Activated CD4-positive, alpha-beta memory T cell treated with anti-CD3 and anti-CD28 coated beads, Interleukin-2, amount 10 ng/mL, durations not matched to agents 7 days and 5 days (primary cell): ENCODE results near the gene CD59. TPM values are rescaled to one million over a fixed set of nuclear protein-coding genes. Genes with fewer than 3 reads are reported as not detected.
A peak's percentile ranks its signal among the peaks of the same experiment; 100 is the strongest.

ENCODE experiments used
- CTCF ChIA-PET: fragments of 350-600 bp; sonication (Branson Sonifier 250); formaldehyde crosslinking; loops from one replicate; lab custom pipeline; 2021; ENCODE audit warnings: antibody characterized with exemption, inconsistent platforms; lab: Charles Lee
- POLR2A ChIA-PET: fragments of 350-600 bp; sonication (Branson Sonifier 250); formaldehyde crosslinking; loops from one replicate; lab custom pipeline; 2021; ENCODE audit warnings: antibody characterized with exemption; lab: Charles Lee
- DNase-seq: peaks from one replicate; pipeline ENCODE4 v3.0.0-alpha.2; 2020
- H3K27ac Mint-ChIP-seq: one replicate; pipeline ENCODE4 v1.8.0; 2021; ENCODE audit warnings: mild to moderate bottlenecking, mixed read lengths
- H3K27me3 Mint-ChIP-seq: one replicate; pipeline ENCODE4 v1.8.0; 2021; ENCODE audit warnings: mixed read lengths
- H3K36me3 Mint-ChIP-seq: one replicate; pipeline ENCODE4 v1.8.0; 2021; ENCODE audit warnings: low read depth, mixed read lengths
- H3K4me1 Mint-ChIP-seq: one replicate; pipeline ENCODE4 v1.8.0; 2021; ENCODE audit warnings: mixed read lengths
- H3K4me3 Mint-ChIP-seq: one replicate; pipeline ENCODE4 v1.8.0; 2021; ENCODE audit warnings: mild to moderate bottlenecking, mixed read lengths
- H3K9me3 Mint-ChIP-seq: one replicate; pipeline ENCODE4 v1.8.0; 2021; ENCODE audit warnings: mixed read lengths
- total RNA-seq, 2 experiments: library from RNA; stranded (reverse); gene quantifications; one replicate each; pipeline ENCODE4 v1.2.3, GENCODE V29; 2021

The CD59 gene
- total RNA-seq, result 100 to 1,000 TPM; 153 to 158 TPM

- H3K4me1 Mint-ChIP-seq, result peaks cover 35% of the 10 kb centered on the region
- DNase-seq, result peak; percentile 88
- peak within 1 kb of the TSS; percentile 83 for H3K4me3 Mint-ChIP-seq
- H3K36me3 Mint-ChIP-seq, result peaks cover 21% of the 10 kb centered on the region
- CTCF ChIA-PET, result interaction anchor here (0.6 to 4.2 kb wide), 8 partner anchors 10 to 580 kb away, joined by 3 to 22 read pairs (median 4); no protein-coding TSS in a partner anchor
- H3K9me3 Mint-ChIP-seq, result no peaks in the 10 kb centered on the region
- H3K27ac Mint-ChIP-seq, result peak within 1 kb of the TSS; percentile 81
- H3K27me3 Mint-ChIP-seq, result no peaks in the 10 kb centered on the region
- POLR2A ChIA-PET, result interaction anchor here (0.6 to 5.0 kb wide), 23 partner anchors 11 to 599 kb away, joined by 3 to 30 read pairs (median 3); partner anchors contain the start of genes C11orf91, CSTF3 and FBXO3
These were observed at the start of gene CD59 for GRCh38 chr11:33736148-33736812. TSS of gene CD59 (minus strand) at chr11:33736423. CDS start at chr11:33722445, 13,978 bp downstream.

GRCh38 chr11:33785609-33786008 lies 49.4 kb upstream of the CD59 start:
- H3K4me1 Mint-ChIP-seq, result peaks cover 11% of the 10 kb centered on the region
- no peak overlapping the region for H3K4me3 Mint-ChIP-seq
- H3K9me3 Mint-ChIP-seq, result no peaks in the 10 kb centered on the region
- DNase-seq, result no peak
- H3K36me3 Mint-ChIP-seq, result no peaks in the 10 kb centered on the region
- POLR2A ChIA-PET, result no interaction called here
- H3K27ac Mint-ChIP-seq, result no peak overlapping the region
- CTCF ChIA-PET, result no interaction called here
- H3K27me3 Mint-ChIP-seq, result peaks cover 43% of the 10 kb centered on the region

GRCh38 chr11:33779849-33780528 lies 43.8 kb upstream of the CD59 start:
- DNase-seq, result no peak
- H3K4me1 Mint-ChIP-seq, result peaks cover 24% of the 10 kb centered on the region
- ChIA-PET POLR2A (no interaction called here), CTCF (no interaction called here)
- H3K27ac Mint-ChIP-seq, result no peak overlapping the region
- no peaks in the 10 kb centered on the region for H3K9me3 Mint-ChIP-seq
- H3K27me3 Mint-ChIP-seq, result peaks cover 37% of the 10 kb centered on the region
- H3K36me3 Mint-ChIP-seq, result no peaks in the 10 kb centered on the region
- no peak overlapping the region for H3K4me3 Mint-ChIP-seq

DNA sequence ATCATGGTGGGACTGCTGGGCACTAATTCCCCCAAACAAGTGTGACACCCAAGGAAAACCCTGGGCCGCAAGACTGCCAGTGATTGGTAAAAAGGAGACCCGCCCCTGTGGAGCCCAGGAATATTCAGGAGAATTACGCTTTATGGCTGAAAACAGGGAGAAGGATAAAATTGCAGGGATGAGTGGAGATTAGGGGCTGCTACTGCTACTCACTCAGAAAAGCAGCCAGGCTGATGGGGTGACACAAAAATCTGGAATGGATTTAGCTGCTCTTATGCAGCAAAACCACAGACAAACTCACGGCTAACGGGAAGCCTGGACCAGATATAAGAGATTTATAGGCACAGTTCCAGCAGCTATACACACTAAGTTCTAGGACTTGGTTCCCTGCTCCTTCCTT lies 42.5 kb upstream of the CD59 start:
- H3K4me3 Mint-ChIP-seq, result no peak overlapping the region
- H3K9me3 Mint-ChIP-seq, result no peaks in the 10 kb centered on the region
- peaks cover 1% of the 10 kb centered on the region for H3K36me3 Mint-ChIP-seq
- peaks cover 29% of the 10 kb centered on the region for H3K4me1 Mint-ChIP-seq
- ChIA-PET CTCF (no interaction called here), POLR2A (no interaction called here)
- no peak for DNase-seq
- no peak overlapping the region for H3K27ac Mint-ChIP-seq
- peaks cover 36% of the 10 kb centered on the region for H3K27me3 Mint-ChIP-seq

GRCh38 chr11:33777906-33778305 lies 41.7 kb upstream of the CD59 start:
- H3K27ac Mint-ChIP-seq, result peak overlapping the region; percentile 72
- peaks cover 36% of the 10 kb centered on the region for H3K4me1 Mint-ChIP-seq
- H3K36me3 Mint-ChIP-seq, result peaks cover 6% of the 10 kb centered on the region
- no peaks in the 10 kb centered on the region for H3K9me3 Mint-ChIP-seq
- ChIA-PET CTCF (no interaction called here), POLR2A (no interaction called here)
- DNase-seq, result peak; percentile 53
- H3K4me3 Mint-ChIP-seq, result no peak overlapping the region
- H3K27me3 Mint-ChIP-seq, result peaks cover 34% of the 10 kb centered on the region

- DNase-seq, result no peak
- ChIA-PET POLR2A (interaction anchor here (1.0 kb wide), 1 partner anchor 40 kb away, joined by 3 read pairs; no protein-coding TSS in a partner anchor), CTCF (no interaction called here)
- H3K4me1 Mint-ChIP-seq, result peaks cover 51% of the 10 kb centered on the region
- H3K27ac Mint-ChIP-seq, result no peak overlapping the region
- H3K9me3 Mint-ChIP-seq, result no peaks in the 10 kb centered on the region
- H3K36me3 Mint-ChIP-seq, result peaks cover 16% of the 10 kb centered on the region
- no peak overlapping the region for H3K4me3 Mint-ChIP-seq
- peaks cover 24% of the 10 kb centered on the region for H3K27me3 Mint-ChIP-seq
These were observed 39.7 kb upstream of the CD59 start for GRCh38 chr11:33775832-33776470.

DNA sequence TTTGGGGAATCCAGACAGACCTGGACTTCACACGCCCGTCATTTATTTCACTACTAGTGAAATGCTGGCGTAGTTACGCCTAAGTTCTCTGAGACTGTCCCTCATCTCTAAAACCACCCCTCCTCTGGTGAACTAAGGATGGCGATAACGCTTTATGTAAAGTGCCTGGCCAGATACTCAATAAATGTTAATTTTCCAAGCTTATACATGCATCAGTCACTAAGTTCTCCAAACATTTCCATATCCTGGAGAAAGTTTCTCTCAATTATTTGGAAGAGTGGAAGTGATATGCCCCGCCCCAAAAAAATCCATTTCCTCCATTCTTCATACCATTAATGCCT lies 39.2 kb upstream of the CD59 start:
- peaks cover 23% of the 10 kb centered on the region for H3K27me3 Mint-ChIP-seq
- H3K27ac Mint-ChIP-seq, result no peak overlapping the region
- DNase-seq, result no peak
- H3K4me3 Mint-ChIP-seq, result peak overlapping the region; percentile 94
- ChIA-PET POLR2A (interaction anchor here (1.1 to 2.0 kb wide), 2 partner anchors 40 to 615 kb away, joined by 3 to 8 read pairs; partner anchors contain the start of genes CD59 and CSTF3), CTCF (interaction anchor here (1.4 kb wide), 1 partner anchor 33 kb away, joined by 6 read pairs; no protein-coding TSS in a partner anchor)
- no peaks in the 10 kb centered on the region for H3K9me3 Mint-ChIP-seq
- H3K4me1 Mint-ChIP-seq, result peaks cover 52% of the 10 kb centered on the region
- peaks cover 17% of the 10 kb centered on the region for H3K36me3 Mint-ChIP-seq

DNA sequence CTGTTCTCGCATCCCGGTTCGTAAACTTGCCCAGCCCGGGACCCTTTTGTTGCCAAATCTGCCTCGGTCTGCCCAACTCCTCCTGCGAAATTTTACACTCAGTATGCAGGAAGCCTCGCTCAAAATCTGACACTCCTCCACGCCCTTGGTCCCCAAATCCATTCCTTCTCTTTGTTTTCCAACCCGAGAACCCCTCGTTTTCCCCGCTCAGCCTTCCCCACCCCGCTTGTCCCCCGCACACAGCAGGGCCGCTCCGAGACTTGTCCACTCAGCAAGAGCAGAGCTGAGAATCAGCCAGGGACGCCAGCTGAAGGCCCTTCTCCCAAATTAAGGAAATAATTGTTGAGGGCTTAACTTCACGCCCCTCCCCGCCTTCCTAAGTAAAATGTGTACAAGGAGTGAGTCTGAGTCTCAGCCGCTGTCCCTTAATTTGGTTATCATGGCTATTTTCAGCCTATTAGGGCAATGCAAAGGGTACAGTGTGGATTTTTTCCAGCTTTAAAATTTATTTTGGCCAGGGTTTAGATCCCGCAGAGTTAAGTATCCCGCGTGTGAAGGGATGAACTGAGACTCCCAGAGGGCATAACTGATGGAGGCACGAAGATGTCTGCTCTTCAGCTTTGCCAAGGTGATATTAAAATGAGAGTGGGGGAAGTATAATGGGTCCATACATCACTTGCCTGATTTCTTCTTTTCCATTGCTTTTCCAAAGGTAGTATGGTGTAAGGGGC lies 38.7 kb upstream of the CD59 start:
- no peak for DNase-seq
- Mint-ChIP-seq H3K4me1 (peaks cover 56% of the 10 kb centered on the region), H3K27me3 (peaks cover 19% of the 10 kb centered on the region), H3K9me3 (no peaks in the 10 kb centered on the region), H3K36me3 (peaks cover 22% of the 10 kb centered on the region), H3K4me3 (peak overlapping the region; percentile 94), H3K27ac (peak overlapping the region; percentile 64)
- ChIA-PET CTCF (interaction anchor here (0.8 to 1.4 kb wide), 3 partner anchors 33 to 60 kb away, joined by 3 to 6 read pairs (median 3); no protein-coding TSS in a partner anchor), POLR2A (interaction anchor here (0.6 to 2.0 kb wide), 9 partner anchors 14 to 1192 kb away, joined by 3 to 8 read pairs (median 4); partner anchors contain the start of genes C11orf91, CAPRIN1, CD59 and CSTF3)

DNA sequence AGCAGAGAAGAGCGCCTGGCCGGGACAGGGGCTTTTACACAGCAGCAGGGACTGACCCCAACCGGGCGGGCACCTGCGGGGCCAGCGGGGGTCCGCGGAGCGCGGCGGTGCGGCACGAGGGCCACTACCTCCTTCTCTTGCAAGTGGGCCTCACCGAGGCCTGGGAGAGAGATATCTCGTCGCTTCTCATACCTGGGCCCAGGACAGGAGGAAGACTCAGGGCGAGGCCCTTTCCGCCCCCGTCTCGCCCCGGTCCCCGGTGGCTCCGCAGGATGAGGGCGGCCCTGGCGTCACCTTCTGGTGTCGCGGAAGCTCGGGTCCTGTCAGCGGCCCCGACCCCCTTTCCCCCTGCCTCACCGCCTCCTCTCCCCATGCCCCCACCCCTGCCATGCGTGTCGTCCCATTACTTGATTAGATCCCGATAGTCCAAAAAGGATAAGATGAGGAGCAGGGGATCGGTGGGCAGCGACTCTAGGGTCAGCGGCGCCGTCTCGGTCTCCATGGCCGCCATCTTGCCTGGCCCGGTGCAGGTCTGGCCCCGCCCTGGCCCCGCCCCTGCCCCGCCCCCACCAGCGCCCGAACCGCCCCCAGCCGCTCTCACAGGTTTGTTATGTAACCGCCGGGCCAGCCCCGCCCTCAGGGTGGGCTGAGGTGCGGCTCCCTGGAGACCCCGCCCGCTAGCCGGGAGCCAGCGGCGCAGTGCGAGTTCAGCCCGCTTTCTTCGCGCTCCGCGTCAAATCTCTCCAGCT lies 37.9 kb upstream of the CD59 start, which contains the start of gene FBXO3:
TSS of gene FBXO3 (minus strand) at position 534 of the 749 bp plus-strand sequence. CDS start at position 511, 23 bp downstream.
- peaks cover 56% of the 10 kb centered on the region for H3K4me1 Mint-ChIP-seq
- H3K4me3 Mint-ChIP-seq, result peak within 1 kb of the TSS; percentile 94
- ChIA-PET POLR2A (interaction anchor here (0.6 to 2.0 kb wide), 9 partner anchors 13 to 1191 kb away, joined by 3 to 8 read pairs (median 4); partner anchors contain the start of genes C11orf91, CAPRIN1, CD59 and CSTF3), CTCF (interaction anchor here (0.8 to 1.6 kb wide), 4 partner anchors 32 to 59 kb away, joined by 3 to 6 read pairs (median 4); no protein-coding TSS in a partner anchor)
- H3K36me3 Mint-ChIP-seq, result peaks cover 27% of the 10 kb centered on the region
- peak within 1 kb of the TSS; percentile 83 for H3K27ac Mint-ChIP-seq
- H3K9me3 Mint-ChIP-seq, result no peaks in the 10 kb centered on the region
- peaks cover 17% of the 10 kb centered on the region for H3K27me3 Mint-ChIP-seq
- peak; percentile 83 for DNase-seq

- H3K36me3 Mint-ChIP-seq, result peaks cover 30% of the 10 kb centered on the region
- POLR2A ChIA-PET, result interaction anchor here (1.0 to 2.3 kb wide), 7 partner anchors 12 to 1190 kb away, joined by 3 to 14 read pairs (median 4); partner anchors contain the start of genes CAPRIN1 and CD59
- CTCF ChIA-PET, result interaction anchor here (1.2 to 1.6 kb wide), 2 partner anchors 35 to 58 kb away, joined by 3 to 4 read pairs; no protein-coding TSS in a partner anchor
- H3K4me1 Mint-ChIP-seq, result peaks cover 53% of the 10 kb centered on the region
- H3K4me3 Mint-ChIP-seq, result peak overlapping the region; percentile 94
- peaks cover 15% of the 10 kb centered on the region for H3K27me3 Mint-ChIP-seq
- no peaks in the 10 kb centered on the region for H3K9me3 Mint-ChIP-seq
- peak; percentile 47 for DNase-seq
- peak overlapping the region; percentile 83 for H3K27ac Mint-ChIP-seq
These were observed 37.3 kb upstream of the CD59 start for GRCh38 chr11:33773404-33773986.

DNA sequence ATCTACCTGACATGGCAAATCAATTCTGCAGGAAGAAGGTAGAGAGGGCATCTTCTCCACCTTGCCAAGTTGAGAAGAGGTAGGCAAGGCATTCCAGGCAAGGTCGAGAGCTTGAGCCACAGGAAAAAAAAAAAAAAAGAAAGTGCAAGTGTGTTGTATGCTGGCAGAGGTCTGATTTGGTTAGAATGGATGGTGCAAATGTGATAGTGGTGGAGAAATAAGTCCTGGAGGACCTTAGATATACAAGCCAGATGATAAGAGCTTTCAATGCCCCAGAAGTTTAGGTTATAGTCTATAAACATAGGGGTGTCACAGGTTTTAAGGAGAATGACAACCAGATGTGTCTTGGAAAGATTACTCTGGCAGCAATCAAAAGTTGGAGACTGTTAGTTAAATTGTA lies 36.6 kb upstream of the CD59 start:
- POLR2A ChIA-PET, result interaction anchor here (1.7 to 2.3 kb wide), 2 partner anchors 20 to 37 kb away, joined by 7 to 14 read pairs; partner anchors contain the start of gene CD59
- Mint-ChIP-seq H3K9me3 (no peaks in the 10 kb centered on the region), H3K27ac (peak overlapping the region; percentile 46)

More for the DNA sequence above, 36.6 kb upstream of the CD59 start:
- Mint-ChIP-seq H3K36me3 (peaks cover 34% of the 10 kb centered on the region), H3K4me3 (peak overlapping the region; percentile 58), H3K27me3 (peaks cover 15% of the 10 kb centered on the region), H3K4me1 (peaks cover 47% of the 10 kb centered on the region)
- DNase-seq, result no peak
- CTCF ChIA-PET, result interaction anchor here (0.7 to 1.6 kb wide), 2 partner anchors 36 to 51 kb away, joined by 4 read pairs; no protein-coding TSS in a partner anchor
